Measurements from ENCODE around the gene RUBCN.
"Not testable (repeated sequence)": the region's sequence is repeated elsewhere in the genome, so short reads cannot be mapped to it uniquely, and the experiment has no call there.

Gene RUBCN

GRCh38 chr3:197685546-197685945 is 51.2 kb downstream of the RUBCN start:
- no peak for DNase-seq (ENCODE audit: low read depth in 2 of 2)

GRCh38 chr3:197683191-197683590 is 53.5 kb downstream of the RUBCN start:
- DNase-seq (ENCODE audit: low read depth in 2 of 2): no peak

- no peak for DNase-seq (ENCODE audit: low read depth in 2 of 2)
Measured at GRCh38 chr3:197682713-197683112, 54.0 kb downstream of the RUBCN start.

- DNase-seq (ENCODE audit: low read depth in 2 of 2): no peak
Measured at GRCh38 chr3:197680955-197681521, 55.7 kb downstream of the RUBCN start.

GRCh38 chr3:197675951-197676350 is 60.8 kb downstream of the RUBCN start:
- no peak for DNase-seq (ENCODE audit: low read depth in 2 of 2)

GRCh38 chr3:197675563-197675860 is 61.2 kb downstream of the RUBCN start:
- DNase-seq (ENCODE audit: low read depth in 2 of 2): no peak

- no peak for DNase-seq (ENCODE audit: low read depth in 2 of 2)
Measured at GRCh38 chr3:197674741-197675562, 61.8 kb downstream of the RUBCN start.

- DNase-seq (ENCODE audit: low read depth in 2 of 2): no peak
Measured at GRCh38 chr3:197673170-197673569, 63.5 kb downstream of the RUBCN start.

- no peak for DNase-seq (ENCODE audit: low read depth in 2 of 2)
Measured at GRCh38 chr3:197670361-197670760, 66.3 kb downstream of the RUBCN start.

- DNase-seq (ENCODE audit: low read depth in 2 of 2): no peak
Measured at GRCh38 chr3:197667968-197668367, 68.7 kb downstream of the RUBCN start.

- not testable (repeated sequence) for DNase-seq (ENCODE audit: low read depth in 2 of 2)
Measured at GRCh38 chr3:197667293-197667692, 69.4 kb downstream of the RUBCN start.

- DNase-seq (ENCODE audit: low read depth in 2 of 2): not testable (repeated sequence)
Measured at GRCh38 chr3:197666221-197666842, 70.4 kb downstream of the RUBCN start.

GRCh38 chr3:197665549-197665948 is 71.2 kb downstream of the RUBCN start:
- DNase-seq (ENCODE audit: low read depth in 2 of 2): not testable (repeated sequence)

GRCh38 chr3:197665142-197665491 is 71.6 kb downstream of the RUBCN start:
- not testable (repeated sequence) for DNase-seq (ENCODE audit: low read depth in 2 of 2)

GRCh38 chr3:197664414-197665141 is 72.1 kb downstream of the RUBCN start:
- DNase-seq (ENCODE audit: low read depth in 2 of 2): peak in 1 of 2 donors; percentile 15

GRCh38 chr3:197663367-197664140 is 73.2 kb downstream of the RUBCN start:
- not testable (repeated sequence) for DNase-seq (ENCODE audit: low read depth in 2 of 2)

GRCh38 chr3:197662352-197662751 is 74.4 kb downstream of the RUBCN start:
- not testable (repeated sequence) for DNase-seq (ENCODE audit: low read depth in 2 of 2)

GRCh38 chr3:197661874-197662273 is 74.8 kb downstream of the RUBCN start:
- DNase-seq (ENCODE audit: low read depth in 2 of 2): not testable (repeated sequence)

GRCh38 chr3:197661234-197661834 is 75.4 kb downstream of the RUBCN start:
- DNase-seq (ENCODE audit: low read depth in 2 of 2): not testable (repeated sequence)

GRCh38 chr3:197659701-197660100 is 77.0 kb downstream of the RUBCN start:
- DNase-seq (ENCODE audit: low read depth in 2 of 2): not testable (repeated sequence)

GRCh38 chr3:197659144-197659543 is 77.6 kb downstream of the RUBCN start:
- not testable (repeated sequence) for DNase-seq (ENCODE audit: low read depth in 2 of 2)
